Measurements from ENCODE around the gene PDE4DIP.
"Not testable (repeated sequence)": the region's sequence is repeated elsewhere in the genome, so short reads cannot be mapped to it uniquely, and the experiment has no call there.

PDE4DIP gene

GRCh38 chr1:149075505-149076127 is 231.4 kb downstream of the PDE4DIP start:
- not testable (repeated sequence) for DNase-seq (ENCODE audit: low read depth, low spot score)
